ENCODE results near the gene HLA-DQA1.
"Not testable (repeated sequence)": the region's sequence is repeated elsewhere in the genome, so short reads cannot be mapped to it uniquely, and the experiment has no call there.

The HLA-DQA1 gene

GRCh38 chr6:32637219-32637880 is at the start of gene HLA-DQA1:
Gene HLA-DQA1 (plus strand): TSS chr6:32637406. CDS start chr6:32637459, 53 bp downstream.
- H3K4me1 ChIP-seq (ENCODE audit: insufficient read depth, poor library complexity, severe bottlenecking) = no peaks in the 10 kb centered on the region
- no peaks in the 10 kb centered on the region for H3K36me3 ChIP-seq (ENCODE audit: low read depth)
- DNase-seq (ENCODE audit: low spot score) = no peak
- no peak for ATAC-seq (ENCODE audit: low read depth)
- no peak within 1 kb of the TSS for H3K4me3 ChIP-seq (ENCODE audit: severe bottlenecking)
- H3K9me3 ChIP-seq (ENCODE audit: severe bottlenecking) = no peaks in the 10 kb centered on the region
- TF ChIP-seq, protein P1, sequence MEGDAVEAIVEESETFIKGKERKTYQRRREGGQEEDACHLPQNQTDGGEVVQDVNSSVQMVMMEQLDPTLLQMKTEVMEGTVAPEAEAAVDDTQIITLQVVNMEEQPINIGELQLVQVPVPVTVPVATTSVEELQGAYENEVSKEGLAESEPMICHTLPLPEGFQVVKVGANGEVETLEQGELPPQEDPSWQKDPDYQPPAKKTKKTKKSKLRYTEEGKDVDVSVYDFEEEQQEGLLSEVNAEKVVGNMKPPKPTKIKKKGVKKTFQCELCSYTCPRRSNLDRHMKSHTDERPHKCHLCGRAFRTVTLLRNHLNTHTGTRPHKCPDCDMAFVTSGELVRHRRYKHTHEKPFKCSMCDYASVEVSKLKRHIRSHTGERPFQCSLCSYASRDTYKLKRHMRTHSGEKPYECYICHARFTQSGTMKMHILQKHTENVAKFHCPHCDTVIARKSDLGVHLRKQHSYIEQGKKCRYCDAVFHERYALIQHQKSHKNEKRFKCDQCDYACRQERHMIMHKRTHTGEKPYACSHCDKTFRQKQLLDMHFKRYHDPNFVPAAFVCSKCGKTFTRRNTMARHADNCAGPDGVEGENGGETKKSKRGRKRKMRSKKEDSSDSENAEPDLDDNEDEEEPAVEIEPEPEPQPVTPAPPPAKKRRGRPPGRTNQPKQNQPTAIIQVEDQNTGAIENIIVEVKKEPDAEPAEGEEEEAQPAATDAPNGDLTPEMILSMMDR (IDR thresholded peaks at IDR 0.05; ENCODE audit: poor library complexity, severe bottlenecking) = no peak
- H3K27ac ChIP-seq (ENCODE audit: poor library complexity, severe bottlenecking) = no peak within 1 kb of the TSS
- H3K27me3 ChIP-seq (ENCODE audit: insufficient read depth, poor library complexity, severe bottlenecking) = no peaks in the 10 kb centered on the region

DNA sequence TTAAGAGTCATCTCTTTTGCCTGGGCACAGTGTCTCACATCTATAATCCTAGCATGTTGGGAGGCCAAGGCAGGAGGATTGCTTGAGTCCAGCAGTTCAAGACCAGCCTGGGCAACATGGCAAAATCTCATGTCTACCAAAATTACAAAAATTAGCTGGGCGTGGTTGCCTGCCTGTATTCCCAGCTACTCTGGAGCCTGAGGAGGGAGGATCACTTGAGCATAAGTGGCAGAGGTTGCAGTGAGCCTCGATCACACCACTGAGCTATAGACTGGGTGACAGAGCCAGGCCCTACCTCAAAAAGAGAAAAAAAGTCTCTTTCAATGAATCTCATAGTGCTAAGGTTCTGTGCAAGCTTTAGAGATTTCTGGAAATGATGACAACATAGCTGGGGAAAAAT is 49.0 kb upstream of the HLA-DQA1 start:
- TF ChIP-seq, protein P1 (IDR thresholded peaks at IDR 0.05; ENCODE audit: poor library complexity, severe bottlenecking) = no peak
- Histone ChIP-seq H3K27me3 (ENCODE audit: insufficient read depth, poor library complexity, severe bottlenecking) (no peaks in the 10 kb centered on the region), H3K27ac (ENCODE audit: poor library complexity, severe bottlenecking) (no peak overlapping the region), H3K4me3 (ENCODE audit: severe bottlenecking) (no peak overlapping the region), H3K36me3 (ENCODE audit: low read depth) (no peaks in the 10 kb centered on the region), H3K4me1 (ENCODE audit: insufficient read depth, poor library complexity, severe bottlenecking) (no peaks in the 10 kb centered on the region), H3K9me3 (ENCODE audit: severe bottlenecking) (no peaks in the 10 kb centered on the region)
- DNase-seq (ENCODE audit: low spot score) = no peak
- no peak for ATAC-seq (ENCODE audit: low read depth)

DNA sequence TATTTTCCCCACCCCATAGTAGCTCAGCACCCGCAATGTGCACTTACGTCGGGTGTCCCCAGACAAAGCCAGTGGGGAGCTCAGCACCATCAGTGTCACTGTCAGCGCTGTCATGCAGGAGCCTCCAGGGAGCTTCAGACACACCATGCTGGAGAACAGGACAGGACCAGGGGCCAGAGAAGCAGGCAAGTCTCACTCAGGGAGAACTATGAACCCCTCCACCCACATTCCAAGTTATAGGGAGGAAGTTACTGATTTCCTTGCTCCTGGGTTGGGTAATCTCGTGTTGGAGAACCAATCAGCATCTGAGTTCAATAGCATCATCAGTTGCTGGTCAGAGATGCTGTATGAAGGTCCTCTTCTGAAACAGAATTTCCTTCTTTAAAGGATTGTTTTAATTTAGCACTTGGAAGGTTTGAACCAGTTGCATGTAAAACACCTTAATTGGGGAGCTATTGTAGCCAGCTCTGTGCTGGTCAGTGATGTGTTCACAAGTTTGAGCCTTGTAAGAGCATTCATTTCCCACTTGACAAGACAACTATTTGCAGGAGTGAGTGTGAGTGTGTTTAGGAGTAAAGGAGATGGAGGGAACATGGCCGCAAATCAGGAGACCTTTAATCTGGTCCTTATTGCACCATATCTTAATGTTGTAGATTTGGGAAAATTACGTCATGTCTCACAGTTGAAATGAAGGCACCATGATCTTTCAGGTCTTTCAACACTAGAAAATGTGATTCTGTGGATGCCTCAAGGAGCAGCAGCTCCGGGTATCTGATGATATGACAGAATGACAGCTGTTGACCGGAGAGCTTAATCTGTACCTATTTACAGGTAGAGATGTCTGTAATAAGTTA is 47.4 kb upstream of the HLA-DQA1 start, which contains the start of gene HLA-DRB1:
Gene HLA-DRB1, minus strand, starts transcription at position 253 of the 854 bp plus-strand sequence. Its CDS starts 106 bp downstream, at position 147.
- H3K9me3 ChIP-seq (ENCODE audit: severe bottlenecking) = no peaks in the 10 kb centered on the region
- H3K27ac ChIP-seq (ENCODE audit: poor library complexity, severe bottlenecking) = no peak within 1 kb of the TSS
- no peaks in the 10 kb centered on the region for H3K27me3 ChIP-seq (ENCODE audit: insufficient read depth, poor library complexity, severe bottlenecking)
- no peaks in the 10 kb centered on the region for H3K36me3 ChIP-seq (ENCODE audit: low read depth)
- DNase-seq (ENCODE audit: low spot score) (no peak), ATAC-seq (ENCODE audit: low read depth) (peak; percentile 80)
- H3K4me1 ChIP-seq (ENCODE audit: insufficient read depth, poor library complexity, severe bottlenecking) = no peaks in the 10 kb centered on the region
- TF ChIP-seq, protein P1 (IDR thresholded peaks at IDR 0.05; ENCODE audit: poor library complexity, severe bottlenecking) = no peak
- no peak within 1 kb of the TSS for H3K4me3 ChIP-seq (ENCODE audit: severe bottlenecking)

DNA sequence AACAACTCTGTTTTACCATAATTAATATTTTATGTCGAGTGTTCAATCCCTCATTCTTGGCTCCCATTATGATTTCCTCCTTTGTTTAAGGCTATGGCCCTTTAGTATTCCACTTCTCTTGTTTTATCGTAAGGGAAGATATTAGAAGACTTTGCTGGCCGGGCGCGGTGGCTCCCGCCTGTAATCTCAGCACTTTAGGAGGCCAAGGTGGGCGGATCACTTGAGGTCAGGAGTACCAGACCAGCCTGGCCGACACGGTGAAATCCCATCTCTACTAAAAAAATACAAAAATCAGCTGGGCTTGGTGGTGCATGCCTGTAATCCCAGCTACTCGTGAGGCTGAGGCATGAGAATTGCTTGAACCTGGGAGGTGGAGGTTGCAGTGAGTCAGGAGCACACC is 46.5 kb upstream of the HLA-DQA1 start:
- ATAC-seq (ENCODE audit: low read depth); H3K4me3 ChIP-seq (ENCODE audit: severe bottlenecking); H3K27ac ChIP-seq (ENCODE audit: poor library complexity, severe bottlenecking); DNase-seq (ENCODE audit: low spot score); H3K9me3 ChIP-seq (ENCODE audit: severe bottlenecking); H3K27me3 ChIP-seq (ENCODE audit: insufficient read depth, poor library complexity, severe bottlenecking); H3K4me1 ChIP-seq (ENCODE audit: insufficient read depth, poor library complexity, severe bottlenecking); H3K36me3 ChIP-seq (ENCODE audit: low read depth): not testable (repeated sequence)

GRCh38 chr6:32597024-32597423 is 40.2 kb upstream of the HLA-DQA1 start:
- Histone ChIP-seq H3K27ac (ENCODE audit: poor library complexity, severe bottlenecking) (no peak overlapping the region), H3K4me3 (ENCODE audit: severe bottlenecking) (no peak overlapping the region), H3K27me3 (ENCODE audit: insufficient read depth, poor library complexity, severe bottlenecking) (no peaks in the 10 kb centered on the region), H3K4me1 (ENCODE audit: insufficient read depth, poor library complexity, severe bottlenecking) (no peaks in the 10 kb centered on the region), H3K9me3 (ENCODE audit: severe bottlenecking) (no peaks in the 10 kb centered on the region), H3K36me3 (ENCODE audit: low read depth) (no peaks in the 10 kb centered on the region)
- DNase-seq (ENCODE audit: low spot score) = no peak
- TF ChIP-seq, protein P1 (IDR thresholded peaks at IDR 0.05; ENCODE audit: poor library complexity, severe bottlenecking) = no peak
- ATAC-seq (ENCODE audit: low read depth) = no peak
